H4 (cell line): ENCODE results near the gene CD226. TPM values are rescaled to one million over a fixed set of nuclear protein-coding genes. Genes with fewer than 3 reads are reported as not detected.
"Not testable (repeated sequence)": the region's sequence is repeated elsewhere in the genome, so short reads cannot be mapped to it uniquely, and the experiment has no call there.

ENCODE experiments used
- DNase-seq: peaks from one replicate; pipeline ENCODE4 v3.0.0-alpha.2; 2015; ENCODE audit warnings: low spot score
- total RNA-seq: library from RNA; depleted of rRNA; stranded (reverse); fragments of >200 nt; shearing (Covaris generic); gene quantifications from 2 replicates; pipeline ENCODE4 v1.2.3, GENCODE V29; 2014; rRNA removed

The CD226 gene
- total RNA-seq = 0.02 and 0.23 TPM in 2 replicates

GRCh38 chr18:69947361-69948133 lies at the start of gene CD226:
TSS of gene CD226 (minus strand) at chr18:69947873. CDS start at chr18:69947406, 467 bp downstream.
- no peak for DNase-seq

GRCh38 chr18:69996951-69997798 lies 49.5 kb upstream of the CD226 start:
- no peak for DNase-seq

GRCh38 chr18:69996417-69996816 lies 48.7 kb upstream of the CD226 start:
- no peak for DNase-seq

GRCh38 chr18:69995774-69996173 lies 48.1 kb upstream of the CD226 start:
- DNase-seq = no peak

DNA sequence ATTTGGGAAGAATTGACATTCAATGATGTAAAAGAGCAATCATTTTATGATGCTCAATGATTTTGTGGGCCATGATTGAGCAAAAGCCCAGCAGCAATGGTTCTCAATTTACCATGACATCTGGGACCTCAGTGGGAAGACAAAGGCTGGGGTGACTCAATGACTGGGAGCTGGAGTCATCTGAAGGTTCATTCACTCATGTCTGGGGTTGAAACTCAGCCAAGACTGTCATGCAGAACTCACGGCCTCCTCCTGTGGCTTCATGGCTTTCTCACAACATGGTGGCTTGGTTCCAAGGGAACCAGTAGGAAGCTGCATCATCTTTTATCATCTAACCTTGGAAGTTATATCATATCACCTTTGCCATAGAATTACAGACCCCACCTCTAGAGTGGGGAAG lies 45.1 kb upstream of the CD226 start:
- no peak for DNase-seq

- DNase-seq = no peak
Measured at GRCh38 chr18:69987870-69988269, 40.2 kb upstream of the CD226 start.

- DNase-seq = no peak
Measured at GRCh38 chr18:69985239-69985638, 37.6 kb upstream of the CD226 start.

- no peak for DNase-seq
Measured at GRCh38 chr18:69982417-69982816, 34.7 kb upstream of the CD226 start.

DNA sequence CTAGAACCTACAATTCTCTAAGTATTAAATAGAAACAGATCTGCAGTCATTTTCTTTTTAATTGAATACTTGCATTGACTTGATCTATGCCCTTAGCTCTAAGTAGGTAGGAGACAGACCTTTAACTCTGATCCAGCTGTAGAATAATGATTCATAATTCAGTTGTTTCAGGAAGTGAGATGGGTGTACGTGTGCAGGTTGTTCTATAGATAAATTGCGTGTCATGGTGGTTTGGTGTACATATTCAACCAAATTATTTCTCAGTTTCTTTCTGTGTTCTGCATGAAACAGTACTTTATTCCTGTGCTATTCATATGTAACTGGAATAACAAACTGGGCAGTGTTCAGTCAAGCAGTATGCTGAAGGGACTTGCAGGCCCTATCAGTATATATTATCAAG lies 34.3 kb upstream of the CD226 start:
- DNase-seq = no peak

- no peak for DNase-seq
Measured at GRCh38 chr18:69980982-69981804, 33.5 kb upstream of the CD226 start.

GRCh38 chr18:69980509-69980908 lies 32.8 kb upstream of the CD226 start:
- DNase-seq = no peak

GRCh38 chr18:69978732-69979715 lies 31.4 kb upstream of the CD226 start:
- DNase-seq = no peak

GRCh38 chr18:69975294-69975693 lies 27.6 kb upstream of the CD226 start:
- DNase-seq = not testable (repeated sequence)

DNA sequence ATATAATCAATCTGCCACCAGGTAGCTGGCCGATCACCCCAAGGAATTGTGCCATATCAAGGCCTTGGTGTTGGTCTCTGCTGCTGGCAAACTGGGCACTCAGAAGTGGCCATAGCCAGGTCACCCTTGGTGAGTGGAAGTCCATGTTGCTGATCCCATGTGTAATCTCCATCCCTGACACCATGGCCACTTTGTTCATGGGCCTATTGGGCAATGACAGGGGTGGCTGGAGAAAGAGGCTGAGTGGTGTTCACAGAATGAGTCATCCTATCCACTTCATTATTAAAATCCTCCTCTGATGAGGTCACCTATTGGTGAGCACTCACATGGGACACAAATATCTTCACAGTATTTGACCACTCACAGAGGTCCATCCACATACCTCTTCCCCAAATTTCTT lies 26.7 kb upstream of the CD226 start:
- no peak for DNase-seq

DNA sequence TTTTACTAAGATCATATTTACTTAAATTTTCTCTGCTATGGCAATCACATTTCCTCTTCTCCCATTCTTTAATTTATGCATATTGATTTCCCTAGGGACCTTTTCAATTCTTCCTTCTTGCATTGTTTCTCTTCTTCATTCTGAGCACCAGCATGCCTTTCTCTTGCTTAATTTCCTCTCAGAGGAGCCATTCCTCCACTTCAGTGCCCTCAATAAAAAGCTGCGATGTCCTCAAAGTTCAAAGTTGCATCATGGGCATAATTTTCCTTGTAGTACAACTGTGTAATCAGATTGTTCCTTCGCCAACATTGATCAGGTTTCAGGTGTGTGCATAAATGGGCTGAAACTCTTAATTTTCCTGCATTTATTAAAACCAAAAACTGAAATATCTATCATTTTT lies 21.8 kb upstream of the CD226 start:
- DNase-seq = no peak

DNA sequence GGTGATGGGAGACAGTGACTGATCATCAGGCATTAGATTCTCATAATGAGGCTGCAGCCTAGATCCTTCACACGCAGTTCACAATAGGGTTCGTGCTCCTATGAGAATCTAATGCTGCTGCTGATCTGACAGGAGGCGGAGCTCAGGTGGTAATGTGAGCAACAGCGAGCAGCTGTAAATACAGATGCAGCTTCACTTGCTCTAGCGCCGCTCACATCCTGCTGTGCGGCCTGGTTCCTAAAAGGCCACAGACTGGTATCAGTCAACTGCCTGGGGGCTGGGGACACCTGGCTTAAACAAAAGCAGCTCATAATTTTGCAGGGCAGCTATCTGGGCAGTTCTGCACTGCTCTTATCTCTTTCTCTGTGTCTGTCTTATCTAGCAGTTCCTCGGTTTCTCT lies 20.4 kb upstream of the CD226 start:
- no peak for DNase-seq

DNA sequence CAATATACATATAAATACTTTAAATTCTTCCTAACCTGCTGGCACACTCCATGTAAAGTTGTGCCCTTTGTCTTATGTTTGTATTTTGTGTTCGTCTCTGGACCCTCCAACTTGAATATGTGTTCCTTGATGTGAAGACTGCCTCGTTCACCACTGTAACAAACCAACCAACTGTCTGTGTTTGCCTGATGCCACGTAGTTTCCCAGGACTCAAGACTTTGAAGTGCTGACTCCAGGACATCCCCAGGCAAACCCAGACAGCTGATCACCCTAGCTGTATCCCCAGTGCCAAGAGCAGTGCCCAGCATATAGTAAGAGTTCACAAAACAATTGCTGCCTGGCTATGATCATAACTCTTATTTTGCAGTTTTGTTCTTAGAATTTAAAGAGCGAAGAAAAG lies 15.5 kb upstream of the CD226 start:
- no peak for DNase-seq

- no peak for DNase-seq
Measured at GRCh38 chr18:69961718-69962117, 14.0 kb upstream of the CD226 start.

GRCh38 chr18:69958422-69958821 lies 10.7 kb upstream of the CD226 start:
- DNase-seq = no peak

- DNase-seq = no peak
Measured at GRCh38 chr18:69957747-69958146, 10.1 kb upstream of the CD226 start.
